Caco-2 (cell line): ENCODE results near the gene KDELR3. TPM values are rescaled to one million over a fixed set of nuclear protein-coding genes. Genes with fewer than 3 reads are reported as not detected.

ENCODE experiments used
- BruUV-seq: library from RNA; stranded (reverse); fragments of 400-500 nt; replicated peaks from 2 replicates; lab custom pipeline; 2021; lab: Mats Ljungman, UMichigan
- CTCF ChIA-PET: fragments of 300-600 bp; sonication (Branson Sonifier 250); formaldehyde crosslinking; loops from one replicate; lab custom pipeline; 2022; ENCODE audit warnings: antibody characterized with exemption; lab: Charles Lee
- POLR2A ChIA-PET: fragments of 300-600 bp; sonication (Branson Sonifier 250); formaldehyde crosslinking; loops from one replicate; lab custom pipeline; 2022; ENCODE audit warnings: antibody characterized with exemption; lab: Charles Lee
- DNase-seq, 2 experiments: peaks; one replicate each; pipeline versions ENCODE4 v3.0.0 to v3.0.0-alpha.2; 2020 to 2022
- H3K27me3 ChIP-seq: replicated peaks from 2 replicates; pipeline ENCODE4 v1.6.0; 2011; ENCODE audit warnings: low read length; ENCODE audit not compliant: control insufficient read depth, insufficient read depth
- H3K36me3 ChIP-seq: 2 replicates; pipeline ENCODE4 v1.5.1; 2011; ENCODE audit warnings: low read length; ENCODE audit not compliant: control insufficient read depth, insufficient read depth
- H3K4me1 ChIP-seq: fragments of 250-450 bp; sonication (Bioruptor Pico); 2 replicates; pipeline ENCODE4 v1.5.1; 2020; ENCODE audit warnings: mild to moderate bottlenecking
- H3K4me3 ChIP-seq: 2 replicates; pipeline ENCODE4 v1.5.1; 2011; ENCODE audit warnings: low read depth, mild to moderate bottlenecking, control low read depth, low read length
- H3K9me3 ChIP-seq: fragments of 250-450 bp; sonication (Bioruptor Pico); 2 replicates; pipeline ENCODE4 v1.5.1; 2020; ENCODE audit warnings: mild to moderate bottlenecking, moderate library complexity
- H3K27ac Mint-ChIP-seq: one replicate; pipeline ENCODE4 v1.8.0; 2022; ENCODE audit warnings: mixed read lengths; ENCODE audit not compliant: unreplicated experiment
- H3K27me3 Mint-ChIP-seq: one replicate; pipeline ENCODE4 v1.8.0; 2022; ENCODE audit warnings: mixed read lengths; ENCODE audit not compliant: insufficient read depth, unreplicated experiment
- H3K36me3 Mint-ChIP-seq: one replicate; pipeline ENCODE4 v1.8.0; 2022; ENCODE audit warnings: mild to moderate bottlenecking, mixed read lengths; ENCODE audit not compliant: insufficient read depth, unreplicated experiment
- H3K4me1 Mint-ChIP-seq: one replicate; pipeline ENCODE4 v1.8.0; 2022; ENCODE audit warnings: low read depth, mixed read lengths; ENCODE audit not compliant: unreplicated experiment
- H3K4me3 Mint-ChIP-seq: one replicate; pipeline ENCODE4 v1.8.0; 2022; ENCODE audit warnings: mild to moderate bottlenecking, moderate library complexity, mixed read lengths; ENCODE audit not compliant: unreplicated experiment
- H3K9me3 Mint-ChIP-seq: one replicate; pipeline ENCODE4 v1.8.0; 2022; ENCODE audit warnings: mixed read lengths; ENCODE audit not compliant: unreplicated experiment
- intact Hi-C: fragments of 100-400 bp; cut with micrococcal nuclease; formaldehyde crosslinking; loops from one replicate; pipeline ENCODE4 v1.10.0; 2022; ENCODE audit not compliant: unreplicated experiment
- total RNA-seq: library from RNA; stranded (reverse); gene quantifications from 2 replicates; pipeline ENCODE4 v1.2.3, GENCODE V29; 2022
- TF ChIP-seq, protein P1 (sequence below), 2 experiments: fragments of 200-600 bp in 1 of 2; IDR thresholded peaks; 1 replicate in 1 of 2; 2 replicates in 1 of 2; pipeline versions ENCODE4 v1.5.1 to v1.8.0; 2011 to 2022; ENCODE audit warnings: antibody characterized with exemption in 1 of 2, control low read depth in 1 of 2, inconsistent platforms in 1 of 2, low read depth in 1 of 2, low read length in 1 of 2, mild to moderate bottlenecking in 1 of 2, moderate library complexity in 1 of 2; ENCODE audit not compliant: insufficient read depth in 1 of 2, severe bottlenecking in 1 of 2, unreplicated experiment in 1 of 2

KDELR3 gene
- total RNA-seq, 1 experiment from 2014 or later, result 13.4 TPM

DNA sequence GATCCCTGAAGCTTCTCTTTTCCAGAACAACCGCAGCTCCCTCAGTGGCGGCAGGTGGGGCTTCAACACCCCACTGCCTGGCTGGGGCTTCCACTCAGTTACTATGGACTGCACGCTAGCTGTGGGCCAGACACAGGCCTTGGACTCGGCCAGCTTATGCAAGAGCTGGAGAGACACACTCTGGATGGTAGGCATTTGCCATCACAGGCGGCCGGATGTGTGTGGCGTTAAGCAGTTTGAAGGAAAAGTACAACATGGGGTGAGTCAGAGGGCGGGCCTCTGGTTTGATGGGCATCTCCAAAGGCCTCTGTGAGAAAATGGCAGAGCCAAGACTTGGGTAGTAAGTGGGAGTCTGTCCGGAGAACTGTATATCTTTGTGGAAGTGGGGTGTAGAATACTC lies 30.5 kb upstream of the KDELR3 start:
- POLR2A ChIA-PET, result no interaction called here
- CTCF ChIA-PET, result no interaction called here
- no peaks in the 10 kb centered on the region for H3K4me1 Mint-ChIP-seq
- no peak overlapping the region for H3K27ac Mint-ChIP-seq
- TF ChIP-seq, protein P1, sequence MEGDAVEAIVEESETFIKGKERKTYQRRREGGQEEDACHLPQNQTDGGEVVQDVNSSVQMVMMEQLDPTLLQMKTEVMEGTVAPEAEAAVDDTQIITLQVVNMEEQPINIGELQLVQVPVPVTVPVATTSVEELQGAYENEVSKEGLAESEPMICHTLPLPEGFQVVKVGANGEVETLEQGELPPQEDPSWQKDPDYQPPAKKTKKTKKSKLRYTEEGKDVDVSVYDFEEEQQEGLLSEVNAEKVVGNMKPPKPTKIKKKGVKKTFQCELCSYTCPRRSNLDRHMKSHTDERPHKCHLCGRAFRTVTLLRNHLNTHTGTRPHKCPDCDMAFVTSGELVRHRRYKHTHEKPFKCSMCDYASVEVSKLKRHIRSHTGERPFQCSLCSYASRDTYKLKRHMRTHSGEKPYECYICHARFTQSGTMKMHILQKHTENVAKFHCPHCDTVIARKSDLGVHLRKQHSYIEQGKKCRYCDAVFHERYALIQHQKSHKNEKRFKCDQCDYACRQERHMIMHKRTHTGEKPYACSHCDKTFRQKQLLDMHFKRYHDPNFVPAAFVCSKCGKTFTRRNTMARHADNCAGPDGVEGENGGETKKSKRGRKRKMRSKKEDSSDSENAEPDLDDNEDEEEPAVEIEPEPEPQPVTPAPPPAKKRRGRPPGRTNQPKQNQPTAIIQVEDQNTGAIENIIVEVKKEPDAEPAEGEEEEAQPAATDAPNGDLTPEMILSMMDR (IDR thresholded peaks at IDR 0.05; ENCODE audit: insufficient read depth in 1 of 2, low read depth in 1 of 2, low read length in 1 of 2, severe bottlenecking in 1 of 2, unreplicated experiment in 1 of 2), result no peak
- H3K27me3 Mint-ChIP-seq, result peaks cover 3% of the 10 kb centered on the region
- no peaks in the 10 kb centered on the region for H3K36me3 Mint-ChIP-seq
- Histone ChIP-seq H3K36me3 (no peaks in the 10 kb centered on the region), H3K4me1 (no peaks in the 10 kb centered on the region), H3K27me3 (no peaks in the 10 kb centered on the region), H3K4me3 (no peak overlapping the region), H3K9me3 (no peaks in the 10 kb centered on the region)
- no peak overlapping the region for H3K4me3 Mint-ChIP-seq
- no TSS peak for BruUV-seq
- no peak for DNase-seq
- no peaks in the 10 kb centered on the region for H3K9me3 Mint-ChIP-seq
- intact Hi-C loops, result no loop called here

DNA sequence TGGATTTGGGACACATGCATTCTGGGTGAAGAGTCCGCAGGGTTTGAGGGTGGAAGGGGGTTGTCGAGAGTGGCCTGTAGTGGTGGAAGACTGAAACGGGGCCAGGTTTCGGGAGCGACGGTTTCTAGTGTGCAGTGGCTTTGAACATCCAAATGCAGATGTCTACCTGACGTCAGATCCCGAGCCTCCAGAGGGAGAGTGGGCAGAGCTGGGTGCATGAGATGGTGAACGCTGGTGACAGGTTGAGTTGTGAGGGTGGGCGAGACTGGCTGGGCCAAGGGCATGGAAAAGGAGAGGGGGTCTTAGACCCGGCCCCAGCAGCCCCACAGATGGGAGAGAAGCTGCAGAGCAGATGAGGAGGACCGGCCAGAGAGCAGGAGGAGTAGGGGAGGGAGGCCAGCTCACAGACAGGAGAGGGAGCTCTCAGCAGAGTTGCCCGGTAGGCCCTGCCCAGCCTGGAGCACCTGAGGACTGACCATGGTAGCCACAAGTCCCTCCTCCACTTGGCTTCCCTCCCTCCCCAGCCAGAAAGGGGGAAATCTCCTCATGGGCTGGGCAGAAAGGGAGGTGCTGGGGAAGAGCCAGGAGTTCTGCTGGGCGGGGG lies 27.0 kb upstream of the KDELR3 start:
- Histone ChIP-seq H3K4me1 (no peaks in the 10 kb centered on the region), H3K27me3 (no peaks in the 10 kb centered on the region), H3K4me3 (no peak overlapping the region), H3K36me3 (no peaks in the 10 kb centered on the region), H3K9me3 (no peaks in the 10 kb centered on the region)
- H3K4me3 Mint-ChIP-seq, result no peak overlapping the region
- H3K36me3 Mint-ChIP-seq, result no peaks in the 10 kb centered on the region
- peaks cover 8% of the 10 kb centered on the region for H3K27me3 Mint-ChIP-seq
- no peak for DNase-seq
- peaks cover 12% of the 10 kb centered on the region for H3K4me1 Mint-ChIP-seq
- intact Hi-C loops, result no loop called here
- POLR2A ChIA-PET, result no interaction called here
- H3K27ac Mint-ChIP-seq, result no peak overlapping the region
- TF ChIP-seq, protein P1 (IDR thresholded peaks at IDR 0.05; ENCODE audit: insufficient read depth in 1 of 2, low read depth in 1 of 2, low read length in 1 of 2, severe bottlenecking in 1 of 2, unreplicated experiment in 1 of 2), result no peak
- H3K9me3 Mint-ChIP-seq, result no peaks in the 10 kb centered on the region
- no TSS peak for BruUV-seq
- CTCF ChIA-PET, result no interaction called here

DNA sequence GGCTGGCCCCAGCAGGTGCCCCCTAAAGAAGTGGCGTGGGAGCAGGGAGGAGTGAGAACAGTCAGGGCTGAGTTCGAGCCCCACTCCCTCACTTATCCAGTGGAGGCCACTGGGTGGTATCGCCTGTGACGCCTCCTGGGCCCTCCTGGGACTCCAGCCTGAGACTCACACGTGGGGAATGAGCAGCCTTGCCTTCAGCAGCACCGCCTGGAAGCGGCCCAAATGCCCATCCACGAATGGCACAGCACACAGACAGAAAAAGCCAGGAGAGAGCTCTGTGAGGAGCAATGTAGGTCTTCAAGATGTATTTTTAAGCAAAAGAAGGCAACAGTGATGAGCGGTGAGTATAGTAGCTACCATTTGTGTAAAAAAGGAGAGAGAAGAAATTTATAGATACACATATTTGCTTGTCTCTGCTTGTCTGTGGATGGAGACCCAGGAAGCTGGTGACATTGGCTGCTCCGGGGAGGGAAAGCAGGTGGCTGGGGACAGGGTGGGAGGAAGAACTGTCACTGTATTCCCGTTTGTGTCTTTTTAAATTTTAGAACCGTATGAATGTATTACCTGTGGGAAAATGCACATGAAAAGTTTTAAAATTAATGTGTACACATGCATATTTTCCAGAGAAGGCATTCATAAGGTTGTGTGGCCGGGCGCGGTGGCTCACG lies 26.1 kb upstream of the KDELR3 start:
- Histone ChIP-seq H3K9me3 (no peaks in the 10 kb centered on the region), H3K27me3 (no peaks in the 10 kb centered on the region), H3K36me3 (no peaks in the 10 kb centered on the region), H3K4me3 (no peak overlapping the region), H3K4me1 (no peaks in the 10 kb centered on the region)
- ChIA-PET POLR2A (no interaction called here), CTCF (no interaction called here)
- intact Hi-C loops, result no loop called here
- Mint-ChIP-seq H3K27me3 (peaks cover 8% of the 10 kb centered on the region), H3K36me3 (no peaks in the 10 kb centered on the region), H3K4me1 (peaks cover 12% of the 10 kb centered on the region), H3K9me3 (no peaks in the 10 kb centered on the region), H3K4me3 (no peak overlapping the region), H3K27ac (no peak overlapping the region)
- TF ChIP-seq, protein P1 (IDR thresholded peaks at IDR 0.05; ENCODE audit: insufficient read depth in 1 of 2, low read depth in 1 of 2, low read length in 1 of 2, severe bottlenecking in 1 of 2, unreplicated experiment in 1 of 2), result no peak
- no TSS peak for BruUV-seq
- DNase-seq, result no peak
